Neural cell (in vitro differentiated cells): ENCODE results near the gene KLF12.

Experiments
- CTCF ChIP-seq: fragments of 450-650 bp; IDR thresholded peaks from 2 replicates; pipeline ENCODE4 v1.5.1; 2014; ENCODE audit warnings: antibody characterized with exemption, mild to moderate bottlenecking, moderate library complexity; ENCODE audit not compliant: poor library complexity, severe bottlenecking
- POLR2AphosphoS5 ChIP-seq: IDR thresholded peaks from 2 replicates; pipeline ENCODE4 v1.6.1; 2012
- RAD21 ChIP-seq: fragments of 450-650 bp; conservative IDR thresholded peaks from 2 replicates; pipeline ENCODE4 v1.6.1; 2014; ENCODE audit warnings: antibody characterized with exemption, mild to moderate bottlenecking, moderate library complexity
- REST ChIP-seq: IDR thresholded peaks from 2 replicates; pipeline ENCODE4 v1.6.1; 2012; ENCODE audit warnings: borderline replicate concordance
- TAF1 ChIP-seq: IDR thresholded peaks from 2 replicates; pipeline ENCODE4 v1.6.1; 2012; ENCODE audit warnings: low read depth

- TF ChIP-seq CTCF, result no peak
- no peak for TF ChIP-seq REST
- no peak for TF ChIP-seq TAF1
- TF ChIP-seq RAD21, result no peak
- TF ChIP-seq POLR2AphosphoS5, result no peak
Observed at GRCh38 chr13:74090397-74090796, 43.8 kb downstream of the KLF12 start.
